GM18502 (cell line): ENCODE results near the gene DNM3.
"Not testable (repeated sequence)": the region's sequence is repeated elsewhere in the genome, so short reads cannot be mapped to it uniquely, and the experiment has no call there.

Source experiments
- ATAC-seq: cut with Tn5 transposase; IDR thresholded peaks from one replicate; pipeline ENCODE4 v1.9.1; 2021; ENCODE audit warnings: mild to moderate bottlenecking; ENCODE audit not compliant: unreplicated experiment, poor library complexity

Gene DNM3

DNA sequence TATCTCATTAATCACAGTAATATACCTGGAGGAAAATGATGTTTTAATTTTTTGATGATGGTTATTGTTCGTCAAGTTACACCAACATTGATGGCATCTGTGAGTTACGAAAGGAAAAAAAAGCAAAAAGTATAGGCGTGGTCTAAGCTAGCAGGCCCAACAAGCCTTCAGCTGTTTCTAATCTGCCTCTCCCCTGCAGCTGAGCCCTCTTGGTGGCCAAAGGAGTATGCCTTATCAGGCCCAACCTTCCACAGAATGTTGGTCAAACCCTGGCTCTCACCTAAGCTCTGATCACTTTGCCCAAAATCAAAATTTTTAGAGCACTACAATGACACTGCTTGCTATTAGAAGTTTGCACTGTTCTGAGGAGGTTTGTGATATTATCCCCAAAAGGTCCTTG, 584.0 kb downstream of the DNM3 start:
- no peak for ATAC-seq

- no peak for ATAC-seq
Measured at GRCh38 chr1:172427191-172427590, 585.9 kb downstream of the DNM3 start.

- ATAC-seq, result no peak
Measured at GRCh38 chr1:172429331-172430127, 588.2 kb downstream of the DNM3 start.

- no peak for ATAC-seq
Measured at GRCh38 chr1:172430128-172430454, 588.8 kb downstream of the DNM3 start.

DNA sequence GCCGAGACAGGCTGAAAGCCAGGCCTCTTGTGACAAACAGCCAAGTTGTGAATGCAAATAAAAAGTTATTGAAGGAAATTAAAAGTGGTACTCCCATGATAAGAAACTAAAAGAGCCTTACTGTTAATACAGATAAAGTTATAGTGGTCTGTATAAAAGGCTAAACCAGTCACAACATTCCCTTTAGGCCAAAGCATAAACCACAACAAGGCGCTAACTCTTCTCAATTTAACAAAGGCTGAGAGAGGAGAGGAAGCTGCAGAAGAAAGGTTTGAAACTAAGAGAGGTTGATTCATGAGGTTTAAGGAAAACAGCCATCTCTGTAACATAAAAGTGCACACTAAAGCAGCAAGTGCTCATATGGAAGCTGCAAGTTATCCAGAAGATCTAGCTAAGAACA, 589.9 kb downstream of the DNM3 start:
- ATAC-seq, result no peak

DNA sequence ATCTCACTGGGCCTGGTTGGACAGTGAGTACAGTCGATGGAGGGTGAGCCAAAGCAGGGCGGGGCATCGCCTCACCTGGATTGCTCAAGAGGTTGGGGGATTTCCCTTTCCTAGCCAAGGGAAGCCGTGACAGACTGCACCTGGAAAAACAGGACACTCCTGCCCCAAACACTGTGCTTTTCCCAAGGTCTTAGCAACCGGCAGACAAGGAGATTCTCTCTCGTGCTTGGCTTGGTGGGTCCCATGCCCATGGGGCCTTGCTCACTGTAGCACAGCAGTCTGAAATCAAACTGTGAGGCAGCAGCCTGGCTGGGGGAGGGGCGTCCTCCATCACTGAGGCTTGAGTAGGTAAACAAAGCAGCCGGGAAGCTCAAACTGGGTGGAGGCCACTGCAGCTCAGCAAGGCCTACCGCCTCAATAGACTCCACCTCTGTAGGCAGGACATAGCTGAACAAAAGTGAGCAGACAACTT, 590.5 kb downstream of the DNM3 start:
- ATAC-seq, result no peak

DNA sequence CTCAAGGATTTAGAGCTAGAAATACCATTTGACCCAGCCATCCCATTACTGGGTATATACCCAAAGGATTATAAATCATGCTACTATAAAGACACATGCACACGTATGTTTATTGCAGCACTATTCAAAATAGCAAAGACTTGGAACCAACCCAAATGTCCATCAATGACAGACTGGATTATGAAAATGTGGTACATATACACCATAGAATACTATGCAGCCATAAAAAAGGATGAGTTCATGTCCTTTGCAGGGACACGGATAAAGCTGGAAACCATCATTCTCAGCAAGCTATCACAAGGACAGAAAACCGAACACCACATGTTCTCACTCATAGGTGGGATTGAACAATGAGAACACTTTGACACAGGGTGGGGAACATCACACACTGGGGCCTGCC, 595.9 kb downstream of the DNM3 start:
- not testable (repeated sequence) for ATAC-seq

DNA sequence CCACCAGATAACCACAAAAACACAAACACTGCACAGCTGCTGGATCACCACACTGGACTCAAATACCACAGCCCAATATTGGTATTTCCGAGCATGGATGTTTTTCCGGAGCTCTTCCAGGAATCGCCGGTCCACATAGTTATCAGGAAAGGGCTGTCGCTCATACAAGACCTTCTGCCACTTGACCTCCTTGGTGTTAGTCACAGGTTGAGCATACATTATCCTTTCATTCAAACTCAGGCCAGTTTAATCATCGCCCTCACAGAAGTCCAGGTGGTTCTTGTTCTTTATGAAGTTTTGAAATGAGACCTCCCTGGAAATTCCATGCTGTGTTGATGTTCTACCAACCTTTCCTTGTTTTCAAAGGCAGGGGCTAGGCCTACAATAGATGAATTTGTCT, 601.1 kb downstream of the DNM3 start:
- no peak for ATAC-seq

DNA sequence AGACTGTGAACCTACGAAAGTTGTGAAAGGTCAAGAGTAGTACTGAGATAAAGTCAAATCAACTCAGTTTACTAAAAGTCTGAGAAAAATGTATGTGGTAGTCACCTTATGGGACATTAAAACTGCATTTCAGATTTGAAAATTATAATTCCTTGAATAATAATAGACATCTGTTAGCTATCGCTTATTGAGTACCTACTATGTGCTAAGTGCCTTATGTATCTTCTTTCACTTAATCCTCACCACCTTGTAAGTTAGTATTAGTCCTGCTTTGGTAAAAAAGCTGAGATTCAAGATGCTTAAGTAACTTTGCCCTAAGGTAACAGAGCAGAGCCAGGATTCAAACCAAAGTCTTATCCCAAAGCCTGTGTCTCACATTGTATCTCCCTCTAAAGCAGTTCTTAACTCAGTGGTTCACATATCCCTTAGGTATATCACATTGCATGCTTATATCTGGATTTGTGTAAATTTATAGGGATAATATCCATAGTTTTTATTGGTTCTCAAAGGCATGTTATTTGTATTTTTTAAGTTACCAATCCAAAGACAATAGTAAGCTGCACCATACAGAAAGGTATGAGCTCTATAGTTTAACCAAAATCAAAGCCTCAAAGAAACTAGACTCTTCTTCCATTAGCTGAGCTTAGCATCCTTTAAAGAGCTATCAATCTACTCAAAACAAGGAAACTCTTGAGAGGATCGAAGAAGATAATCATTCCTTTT, 601.7 kb downstream of the DNM3 start:
- no peak for ATAC-seq

GRCh38 chr1:172443666-172444453, 602.6 kb downstream of the DNM3 start, which contains the start of gene PIGC:
Gene PIGC, minus strand, starts transcription at chr1:172444069. Its CDS starts 1,447 bp downstream, at chr1:172442622.
- peak; percentile 98 for ATAC-seq

- ATAC-seq, result no peak
Measured at GRCh38 chr1:172446547-172446946, 605.2 kb downstream of the DNM3 start.

- no peak for ATAC-seq
Measured at GRCh38 chr1:172447641-172448040, 606.3 kb downstream of the DNM3 start.

GRCh38 chr1:172448995-172449584, 607.8 kb downstream of the DNM3 start:
- ATAC-seq, result no peak

- ATAC-seq, result peak; percentile 89
Measured at GRCh38 chr1:172449585-172450523, 608.6 kb downstream of the DNM3 start.

- ATAC-seq, result no peak
Measured at GRCh38 chr1:172450524-172450885, 609.2 kb downstream of the DNM3 start.

GRCh38 chr1:172451002-172451443, 609.7 kb downstream of the DNM3 start:
- no peak for ATAC-seq

DNA sequence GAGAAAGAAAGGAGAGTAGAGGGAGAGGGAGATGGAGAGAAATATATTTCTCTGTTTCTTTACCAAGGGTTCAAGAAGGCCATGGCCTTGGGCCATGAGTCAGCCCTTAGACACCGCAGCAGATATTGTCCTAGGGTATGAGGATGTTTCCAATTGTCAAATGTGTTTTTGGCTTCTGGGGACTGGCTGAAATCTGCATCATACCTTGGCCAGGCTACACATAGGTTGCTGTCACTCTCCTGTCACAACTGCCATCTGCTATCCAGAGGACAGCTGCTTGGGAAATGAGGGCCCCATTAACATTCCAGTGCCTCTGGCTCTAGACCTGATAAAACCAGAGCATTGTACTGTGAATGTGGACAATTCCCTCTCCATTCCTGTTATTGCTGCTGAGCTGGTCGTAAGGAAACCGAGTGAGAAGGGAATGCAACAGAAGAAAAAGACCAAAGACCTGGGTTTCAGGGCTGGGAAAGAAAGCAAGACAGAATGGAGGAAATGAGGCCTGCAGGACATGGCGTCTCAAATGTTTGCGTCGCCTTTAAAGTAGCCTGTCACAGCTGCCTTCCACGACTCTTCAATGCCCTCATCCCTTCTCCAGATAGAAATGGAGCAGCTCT, 611.3 kb downstream of the DNM3 start:
- ATAC-seq, result no peak

GRCh38 chr1:172453153-172453545, 611.9 kb downstream of the DNM3 start:
- ATAC-seq, result no peak

DNA sequence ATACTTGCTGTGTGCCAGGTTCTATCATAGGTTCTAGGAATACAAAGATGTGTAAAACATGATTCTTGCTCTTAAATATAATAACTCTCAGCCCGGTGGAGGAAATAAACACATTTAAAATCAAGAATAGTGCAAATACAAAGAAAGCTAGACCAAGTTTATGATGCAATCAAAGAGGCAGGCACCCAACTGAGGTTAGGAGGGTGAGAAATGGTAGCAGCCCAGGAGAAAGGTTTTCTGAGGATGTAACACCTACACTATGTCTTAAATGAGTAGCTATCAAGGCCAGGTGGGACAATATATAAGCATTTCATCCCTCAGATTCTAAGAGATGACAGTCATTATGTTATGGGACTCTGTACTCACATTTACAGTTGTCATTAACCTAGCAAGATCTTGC, 612.3 kb downstream of the DNM3 start:
- no peak for ATAC-seq
